GM12878 (cell line): Measurements from ENCODE around the gene TTL. TPM values are rescaled to one million over a fixed set of nuclear protein-coding genes. Genes with fewer than 3 reads are reported as not detected.

ENCODE experiments used
- ATAC-seq: fragments of 200-7000 bp; cut with Tn5 transposase; 3 replicates; pipeline ENCODE4 v1.9.1; 2020; ENCODE audit warnings: mild to moderate bottlenecking, moderate library complexity
- BruUV-seq: library from RNA; stranded (reverse); fragments of 400-500 nt; replicated peaks from 2 replicates; lab custom pipeline; 2021; lab: Mats Ljungman, UMichigan
- CTCF ChIA-PET: fragments of 300-600 bp; sonication (Branson Sonifier 250); formaldehyde crosslinking; extraction: SDS; loops from one replicate; lab custom pipeline; 2021; ENCODE audit warnings: inconsistent platforms; lab: Yijun Ruan, JAX
- POLR2A ChIA-PET: fragments of 350-600 bp; formaldehyde crosslinking; extraction: SDS; loops from one replicate; lab custom pipeline; 2021; ENCODE audit warnings: inconsistent platforms; lab: Charles Lee
- RAD21 ChIA-PET: fragments of 300-600 bp; sonication (Branson Sonifier 250); formaldehyde crosslinking; loops from one replicate; lab custom pipeline; 2023; ENCODE audit warnings: antibody characterized with exemption; ENCODE audit not compliant: unreplicated experiment; lab: Charles Lee
- SMC1A ChIA-PET: fragments of 300-600 bp; sonication (Branson Sonifier 250); formaldehyde crosslinking; loops from one replicate; lab custom pipeline; 2023; ENCODE audit not compliant: unreplicated experiment, uncharacterized antibody; lab: Charles Lee
- DNase-seq: peaks from one replicate; pipeline ENCODE4 v3.0.0-alpha.2; 2011; ENCODE audit warnings: low read depth, low spot score
- FAIRE-seq: peaks from 3 replicates; lab custom pipeline; 2011; peaks lifted over from hg19 to GRCh38; lab: Jason Lieb, UNC
- H2AFZ ChIP-seq: 2 replicates; pipeline ENCODE4 v1.6.0; 2011; ENCODE audit warnings: low read depth, low read length, control low read depth; ENCODE audit not compliant: control insufficient read depth
- H3K27ac ChIP-seq: 2 replicates; pipeline ENCODE4 v1.5.1; 2011; ENCODE audit warnings: control low read depth; ENCODE audit not compliant: control insufficient read depth, insufficient read depth
- H3K27me3 ChIP-seq, 2 experiments: replicated peaks in 1 of 2; 2 replicates each; pipeline versions ENCODE4 v1.6.0 to v1.6.1; 2011; ENCODE audit warnings: low read length in 1 of 2; ENCODE audit not compliant: control insufficient read depth in 2 of 2, insufficient read depth in 2 of 2
- H3K36me3 ChIP-seq, 2 experiments: 2 replicates each; pipeline ENCODE4 v1.5.1; 2011; ENCODE audit warnings: low read length in 1 of 2; ENCODE audit not compliant: control insufficient read depth in 2 of 2, insufficient read depth in 2 of 2
- H3K4me1 ChIP-seq: 2 replicates; pipeline ENCODE4 v1.6.1; 2011; ENCODE audit warnings: mild to moderate bottlenecking, low read length, moderate library complexity, mixed read lengths; ENCODE audit not compliant: control insufficient read depth, insufficient read depth
- H3K4me2 ChIP-seq: 2 replicates; pipeline ENCODE4 v1.6.0; 2011; ENCODE audit warnings: control low read depth; ENCODE audit not compliant: control insufficient read depth, insufficient read depth
- H3K4me3 ChIP-seq: fragments of 200-600 bp; sonication (generic); 2 replicates; pipeline ENCODE4 v1.5.1; 2016
- H3K79me2 ChIP-seq: 2 replicates; pipeline ENCODE4 v1.6.0; 2011; ENCODE audit warnings: low read length; ENCODE audit not compliant: control insufficient read depth, insufficient read depth
- H3K9ac ChIP-seq: 2 replicates; pipeline ENCODE4 v1.8.0; 2011; ENCODE audit warnings: low read length, control low read depth, mixed read lengths; ENCODE audit not compliant: control insufficient read depth, insufficient read depth
- H3K9me3 ChIP-seq: replicated peaks from 3 replicates; pipeline ENCODE4 v1.5.1; 2011; ENCODE audit warnings: mild to moderate bottlenecking, low read length; ENCODE audit not compliant: control insufficient read depth, insufficient read depth
- H4K20me1 ChIP-seq: 2 replicates; pipeline ENCODE4 v1.6.0; 2011; ENCODE audit not compliant: control insufficient read depth, insufficient read depth
- CEBPB ChIP-seq, 2 experiments: fragments of 150-350 bp in 1 of 2; IDR thresholded peaks; 2 replicates each; pipeline ENCODE4 v1.6.1; 2012 to 2014; ENCODE audit warnings: low read depth in 2 of 2, low read length in 2 of 2, borderline replicate concordance in 1 of 2, inconsistent platforms in 1 of 2
- CHD1 ChIP-seq: IDR thresholded peaks from 2 replicates; pipeline ENCODE4 v1.6.1; 2012; ENCODE audit warnings: low read depth, low read length, improper control_type of control experiment
- MTA3 ChIP-seq: IDR thresholded peaks from 2 replicates; pipeline ENCODE4 v1.6.1; 2012; ENCODE audit warnings: low read length, inconsistent platforms, borderline replicate concordance
- NRF1 ChIP-seq: conservative IDR thresholded peaks from 2 replicates; pipeline ENCODE4 v1.6.1; 2011; ENCODE audit warnings: mild to moderate bottlenecking, low read depth, low read length, improper control_type of control experiment
- SREBF1 ChIP-seq: IDR thresholded peaks from 2 replicates; pipeline ENCODE4 v1.6.1; 2012; ENCODE audit warnings: mild to moderate bottlenecking, low read length
- SRF ChIP-seq, 2 experiments: IDR thresholded peaks; 2 replicates each; pipeline ENCODE4 v1.6.1; 2011; ENCODE audit warnings: low read depth in 2 of 2, low read length in 2 of 2, mild to moderate bottlenecking in 1 of 2, moderate library complexity in 1 of 2
- WGBS: methylation state at CpG from one replicate; pipeline ENCODE4 v1.1.6; 2016; ENCODE audit warnings: low lambda C conversion rate; ENCODE audit not compliant: insufficient replicate concordance, insufficient coverage; ENCODE audit errors: missing lambda C conversion rate; 5-methylcytosine and 5-hydroxymethylcytosine counted together
- in situ Hi-C: fragments of 300-500 bp; cut with MboI; formaldehyde crosslinking; loops from 9 replicates; pipeline ENCODE4 v1.14.3; 2018; ENCODE audit warnings: mixed read lengths
- intact Hi-C: fragments of 100-400 bp; cut with micrococcal nuclease; formaldehyde crosslinking; loops from one replicate; pipeline ENCODE4 v1.14.2; 2022; ENCODE audit not compliant: unreplicated experiment
- polyA plus RNA-seq, 11 experiments: library from polyadenylated mRNA; depleted of rRNA in 4 of 11; unstranded in 6 of 11; stranded (reverse) in 5 of 11; fragments of >200 nt; fragmentation: Nextera tagmentation in 4 of 11; fragmentation: Illumina TruSeq in 1 of 11; extraction: Ambion mirVana in 4 of 11; extraction: Trizol in 1 of 11; gene quantifications; 1 replicate in 1 of 11; 2 replicates in 10 of 11; pipeline versions ENCODE4 v1.2.1 to v1.2.3, GENCODE V29; 2011 to 2016; ENCODE audit warnings: inconsistent platforms in 2 of 11, missing spikeins in 2 of 11, low read depth in 1 of 11
- total RNA-seq, 4 experiments: library from RNA; depleted of rRNA in 3 of 4; stranded (reverse); fragments of >200 nt in 3 of 4; fragmentation: Illumina TruSeq in 1 of 4; extraction: Trizol in 1 of 4; gene quantifications; 2 replicates each; pipeline versions ENCODE4 v1.2.1 to v1.2.3, GENCODE V29; 2013 to 2021
- TF ChIP-seq, protein P1 (sequence below): fragments of 450-650 bp; IDR thresholded peaks from 2 replicates; pipeline ENCODE4 v1.6.1; 2018; ENCODE audit warnings: mild to moderate bottlenecking, low read depth, moderate library complexity; ENCODE audit not compliant: partially characterized antibody
- TF ChIP-seq, protein P2 (sequence below): fragments of 450-650 bp; formaldehyde crosslinking; IDR thresholded peaks from 2 replicates; pipeline ENCODE4 v1.4.0; 2020; ENCODE audit warnings: mild to moderate bottlenecking, moderate library complexity
- TF ChIP-seq, protein P3 (sequence below): IDR thresholded peaks from 2 replicates; pipeline ENCODE4 v1.6.1; 2012; ENCODE audit warnings: low read length, inconsistent platforms
- TF ChIP-seq, protein P4 (sequence below): IDR thresholded peaks from 2 replicates; pipeline ENCODE4 v1.6.1; 2012; ENCODE audit warnings: mild to moderate bottlenecking, low read depth, low read length

TTL gene
- total and polyA plus RNA-seq, 10 of the 15 experiments (the other 5 are each of a cell fraction or from before 2014, with no cell fraction given) = 3.9 to 27.1 (median 16.1) TPM

DNA sequence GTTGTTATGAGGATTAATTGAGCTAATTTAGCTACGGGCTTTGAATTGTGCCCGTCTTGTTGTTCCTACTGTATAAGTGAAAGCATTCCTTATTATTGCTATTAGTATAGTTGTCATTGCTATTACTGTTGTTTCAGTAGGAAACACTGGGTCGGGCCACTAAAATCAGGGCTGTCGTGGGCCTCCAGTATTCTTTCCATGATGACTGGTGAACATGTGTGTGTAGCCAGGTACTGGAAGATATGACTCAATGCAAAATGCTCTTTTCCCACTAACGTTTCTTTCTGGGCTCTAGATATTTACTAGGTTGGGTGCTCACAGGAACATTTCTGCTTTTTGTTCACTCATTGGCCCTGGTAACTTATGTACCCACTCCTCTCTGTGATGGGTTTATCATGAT, 4.9 kb downstream of the TTL start (continued):
- TF ChIP-seq MTA3 = no peak

DNA sequence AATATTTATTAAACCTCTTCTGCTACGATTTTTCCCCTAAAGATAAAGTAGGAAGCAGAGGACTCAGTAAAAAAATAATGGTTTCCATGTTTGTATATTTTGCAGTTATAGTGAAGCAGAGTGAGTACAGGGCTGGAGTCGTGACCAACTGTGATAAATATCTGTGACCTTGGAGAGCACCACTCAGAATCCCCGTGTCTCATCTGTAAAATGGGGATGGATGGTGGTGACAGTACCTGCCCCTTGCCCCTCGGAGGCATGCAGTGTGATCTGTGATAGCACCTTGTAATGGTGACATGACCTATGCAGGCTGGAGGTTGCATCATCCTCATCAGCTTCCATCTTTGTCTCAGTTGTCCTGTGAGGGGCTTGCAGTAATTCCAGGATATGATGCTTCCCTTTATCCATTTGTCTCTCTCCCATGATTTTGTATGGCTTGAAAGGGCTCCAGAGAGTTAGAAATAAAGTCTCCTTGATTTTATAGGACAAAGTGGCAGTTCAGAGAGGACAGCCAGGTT, 5.5 kb downstream of the TTL start:
- Histone ChIP-seq H3K9me3 (no peaks in the 10 kb centered on the region), H3K4me3 (no peak overlapping the region), H3K79me2 (peaks cover 12% of the 10 kb centered on the region), H3K27me3 (no peaks in the 10 kb centered on the region), H3K36me3 (peaks cover 0 to 2% of the 10 kb centered on the region in 2 experiments; a peak in 2 of 4 replicates), H3K4me1 (peaks cover 10% of the 10 kb centered on the region), H4K20me1 (no peaks in the 10 kb centered on the region), H2AFZ (no peak overlapping the region), H3K9ac (no peak overlapping the region), H3K4me2 (no peak overlapping the region), H3K27ac (no peak overlapping the region)
- ChIA-PET POLR2A (no interaction called here), CTCF (no interaction called here), RAD21 (no interaction called here), SMC1A (interaction anchor here (0.8 kb wide), 1 partner anchor 14 kb away, joined by 3 read pairs; no protein-coding TSS in a partner anchor)
- BruUV-seq = no TSS peak
- intact Hi-C loops (no loop called here), in situ Hi-C loops (no loop called here)
- 75% methylated on average over 4 of the region's 4 CpGs for WGBS
- no peak for DNase-seq
- ATAC-seq = no peak
- FAIRE-seq = no peak
- TF ChIP-seq, protein P1, sequence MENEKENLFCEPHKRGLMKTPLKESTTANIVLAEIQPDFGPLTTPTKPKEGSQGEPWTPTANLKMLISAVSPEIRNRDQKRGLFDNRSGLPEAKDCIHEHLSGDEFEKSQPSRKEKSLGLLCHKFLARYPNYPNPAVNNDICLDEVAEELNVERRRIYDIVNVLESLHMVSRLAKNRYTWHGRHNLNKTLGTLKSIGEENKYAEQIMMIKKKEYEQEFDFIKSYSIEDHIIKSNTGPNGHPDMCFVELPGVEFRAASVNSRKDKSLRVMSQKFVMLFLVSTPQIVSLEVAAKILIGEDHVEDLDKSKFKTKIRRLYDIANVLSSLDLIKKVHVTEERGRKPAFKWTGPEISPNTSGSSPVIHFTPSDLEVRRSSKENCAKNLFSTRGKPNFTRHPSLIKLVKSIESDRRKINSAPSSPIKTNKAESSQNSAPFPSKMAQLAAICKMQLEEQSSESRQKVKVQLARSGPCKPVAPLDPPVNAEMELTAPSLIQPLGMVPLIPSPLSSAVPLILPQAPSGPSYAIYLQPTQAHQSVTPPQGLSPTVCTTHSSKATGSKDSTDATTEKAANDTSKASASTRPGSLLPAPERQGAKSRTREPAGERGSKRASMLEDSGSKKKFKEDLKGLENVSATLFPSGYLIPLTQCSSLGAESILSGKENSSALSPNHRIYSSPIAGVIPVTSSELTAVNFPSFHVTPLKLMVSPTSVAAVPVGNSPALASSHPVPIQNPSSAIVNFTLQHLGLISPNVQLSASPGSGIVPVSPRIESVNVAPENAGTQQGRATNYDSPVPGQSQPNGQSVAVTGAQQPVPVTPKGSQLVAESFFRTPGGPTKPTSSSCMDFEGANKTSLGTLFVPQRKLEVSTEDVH = no peak
- TF ChIP-seq, protein P2, sequence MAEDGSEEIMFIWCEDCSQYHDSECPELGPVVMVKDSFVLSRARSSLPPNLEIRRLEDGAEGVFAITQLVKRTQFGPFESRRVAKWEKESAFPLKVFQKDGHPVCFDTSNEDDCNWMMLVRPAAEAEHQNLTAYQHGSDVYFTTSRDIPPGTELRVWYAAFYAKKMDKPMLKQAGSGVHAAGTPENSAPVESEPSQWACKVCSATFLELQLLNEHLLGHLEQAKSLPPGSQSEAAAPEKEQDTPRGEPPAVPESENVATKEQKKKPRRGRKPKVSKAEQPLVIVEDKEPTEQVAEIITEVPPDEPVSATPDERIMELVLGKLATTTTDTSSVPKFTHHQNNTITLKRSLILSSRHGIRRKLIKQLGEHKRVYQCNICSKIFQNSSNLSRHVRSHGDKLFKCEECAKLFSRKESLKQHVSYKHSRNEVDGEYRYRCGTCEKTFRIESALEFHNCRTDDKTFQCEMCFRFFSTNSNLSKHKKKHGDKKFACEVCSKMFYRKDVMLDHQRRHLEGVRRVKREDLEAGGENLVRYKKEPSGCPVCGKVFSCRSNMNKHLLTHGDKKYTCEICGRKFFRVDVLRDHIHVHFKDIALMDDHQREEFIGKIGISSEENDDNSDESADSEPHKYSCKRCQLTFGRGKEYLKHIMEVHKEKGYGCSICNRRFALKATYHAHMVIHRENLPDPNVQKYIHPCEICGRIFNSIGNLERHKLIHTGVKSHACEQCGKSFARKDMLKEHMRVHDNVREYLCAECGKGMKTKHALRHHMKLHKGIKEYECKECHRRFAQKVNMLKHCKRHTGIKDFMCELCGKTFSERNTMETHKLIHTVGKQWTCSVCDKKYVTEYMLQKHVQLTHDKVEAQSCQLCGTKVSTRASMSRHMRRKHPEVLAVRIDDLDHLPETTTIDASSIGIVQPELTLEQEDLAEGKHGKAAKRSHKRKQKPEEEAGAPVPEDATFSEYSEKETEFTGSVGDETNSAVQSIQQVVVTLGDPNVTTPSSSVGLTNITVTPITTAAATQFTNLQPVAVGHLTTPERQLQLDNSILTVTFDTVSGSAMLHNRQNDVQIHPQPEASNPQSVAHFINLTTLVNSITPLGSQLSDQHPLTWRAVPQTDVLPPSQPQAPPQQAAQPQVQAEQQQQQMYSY = no peak
- TF ChIP-seq, protein P3, sequence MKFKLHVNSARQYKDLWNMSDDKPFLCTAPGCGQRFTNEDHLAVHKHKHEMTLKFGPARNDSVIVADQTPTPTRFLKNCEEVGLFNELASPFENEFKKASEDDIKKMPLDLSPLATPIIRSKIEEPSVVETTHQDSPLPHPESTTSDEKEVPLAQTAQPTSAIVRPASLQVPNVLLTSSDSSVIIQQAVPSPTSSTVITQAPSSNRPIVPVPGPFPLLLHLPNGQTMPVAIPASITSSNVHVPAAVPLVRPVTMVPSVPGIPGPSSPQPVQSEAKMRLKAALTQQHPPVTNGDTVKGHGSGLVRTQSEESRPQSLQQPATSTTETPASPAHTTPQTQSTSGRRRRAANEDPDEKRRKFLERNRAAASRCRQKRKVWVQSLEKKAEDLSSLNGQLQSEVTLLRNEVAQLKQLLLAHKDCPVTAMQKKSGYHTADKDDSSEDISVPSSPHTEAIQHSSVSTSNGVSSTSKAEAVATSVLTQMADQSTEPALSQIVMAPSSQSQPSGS = no peak
- TF ChIP-seq SRF (IDR thresholded peaks at IDR 0.05; ENCODE audit: low read depth in 2 of 2, low read length in 2 of 2) (no peak), NRF1 (no peak), CHD1 (no peak), CEBPB (IDR thresholded peaks at IDR 0.05; ENCODE audit: borderline replicate concordance in 1 of 2, low read depth in 2 of 2, low read length in 2 of 2) (no peak), SREBF1 (no peak)
- TF ChIP-seq, protein P4, sequence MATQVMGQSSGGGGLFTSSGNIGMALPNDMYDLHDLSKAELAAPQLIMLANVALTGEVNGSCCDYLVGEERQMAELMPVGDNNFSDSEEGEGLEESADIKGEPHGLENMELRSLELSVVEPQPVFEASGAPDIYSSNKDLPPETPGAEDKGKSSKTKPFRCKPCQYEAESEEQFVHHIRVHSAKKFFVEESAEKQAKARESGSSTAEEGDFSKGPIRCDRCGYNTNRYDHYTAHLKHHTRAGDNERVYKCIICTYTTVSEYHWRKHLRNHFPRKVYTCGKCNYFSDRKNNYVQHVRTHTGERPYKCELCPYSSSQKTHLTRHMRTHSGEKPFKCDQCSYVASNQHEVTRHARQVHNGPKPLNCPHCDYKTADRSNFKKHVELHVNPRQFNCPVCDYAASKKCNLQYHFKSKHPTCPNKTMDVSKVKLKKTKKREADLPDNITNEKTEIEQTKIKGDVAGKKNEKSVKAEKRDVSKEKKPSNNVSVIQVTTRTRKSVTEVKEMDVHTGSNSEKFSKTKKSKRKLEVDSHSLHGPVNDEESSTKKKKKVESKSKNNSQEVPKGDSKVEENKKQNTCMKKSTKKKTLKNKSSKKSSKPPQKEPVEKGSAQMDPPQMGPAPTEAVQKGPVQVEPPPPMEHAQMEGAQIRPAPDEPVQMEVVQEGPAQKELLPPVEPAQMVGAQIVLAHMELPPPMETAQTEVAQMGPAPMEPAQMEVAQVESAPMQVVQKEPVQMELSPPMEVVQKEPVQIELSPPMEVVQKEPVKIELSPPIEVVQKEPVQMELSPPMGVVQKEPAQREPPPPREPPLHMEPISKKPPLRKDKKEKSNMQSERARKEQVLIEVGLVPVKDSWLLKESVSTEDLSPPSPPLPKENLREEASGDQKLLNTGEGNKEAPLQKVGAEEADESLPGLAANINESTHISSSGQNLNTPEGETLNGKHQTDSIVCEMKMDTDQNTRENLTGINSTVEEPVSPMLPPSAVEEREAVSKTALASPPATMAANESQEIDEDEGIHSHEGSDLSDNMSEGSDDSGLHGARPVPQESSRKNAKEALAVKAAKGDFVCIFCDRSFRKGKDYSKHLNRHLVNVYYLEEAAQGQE = no peak; the same call in 1 of the 2 replicates
